GM21447 (cell line): ENCODE results near the gene LTF.
"Not testable (repeated sequence)": the region's sequence is repeated elsewhere in the genome, so short reads cannot be mapped to it uniquely, and the experiment has no call there.

Experiments
- ATAC-seq: cut with Tn5 transposase; IDR thresholded peaks from one replicate; pipeline ENCODE4 v1.9.1; 2021; ENCODE audit not compliant: unreplicated experiment

The LTF gene

GRCh38 chr3:46464326-46465195 is at the start of gene LTF:
LTF (minus strand) TSS chr3:46464905; CDS start chr3:46464867, 38 bp downstream.
- ATAC-seq: no peak

- no peak for ATAC-seq
Observed at GRCh38 chr3:46512191-46512749, 47.6 kb upstream of the LTF start.

GRCh38 chr3:46509661-46510187 is 45.0 kb upstream of the LTF start:
- ATAC-seq: no peak

- ATAC-seq: no peak
Observed at GRCh38 chr3:46508850-46509591, 44.3 kb upstream of the LTF start.

- ATAC-seq: no peak
Observed at GRCh38 chr3:46506526-46506925, 41.8 kb upstream of the LTF start.

GRCh38 chr3:46505953-46506352 is 41.2 kb upstream of the LTF start:
- ATAC-seq: no peak

- ATAC-seq: no peak
Observed at GRCh38 chr3:46504789-46505188, 40.1 kb upstream of the LTF start.

- no peak for ATAC-seq
Observed at GRCh38 chr3:46503200-46503874, 38.6 kb upstream of the LTF start.

GRCh38 chr3:46501702-46502101 is 37.0 kb upstream of the LTF start:
- no peak for ATAC-seq

- ATAC-seq: no peak
Observed at GRCh38 chr3:46500656-46501635, 36.2 kb upstream of the LTF start.

GRCh38 chr3:46498916-46499519 is 34.3 kb upstream of the LTF start:
- no peak for ATAC-seq

GRCh38 chr3:46497556-46498265 is 33.0 kb upstream of the LTF start, which contains the start of gene RTP3:
RTP3 (plus strand) TSS chr3:46497976; CDS start chr3:46498063, 87 bp downstream.
- ATAC-seq: no peak

GRCh38 chr3:46496746-46497555 is 32.2 kb upstream of the LTF start:
- no peak for ATAC-seq

- no peak for ATAC-seq
Observed at GRCh38 chr3:46495901-46496456, 31.3 kb upstream of the LTF start.

GRCh38 chr3:46494491-46494890 is 29.8 kb upstream of the LTF start:
- not testable (repeated sequence) for ATAC-seq

GRCh38 chr3:46492890-46493547 is 28.3 kb upstream of the LTF start:
- no peak for ATAC-seq
